ENCODE data around the gene CFAP74. TPM values are rescaled to one million over a fixed set of nuclear protein-coding genes. Genes with fewer than 3 reads are reported as not detected.

Gene CFAP74
- total and polyA plus RNA-seq, 2 of the 13 experiments (the other 11 are each of a cell fraction or from before 2014, with no cell fraction given), result 0.27 to 0.62 TPM

DNA sequence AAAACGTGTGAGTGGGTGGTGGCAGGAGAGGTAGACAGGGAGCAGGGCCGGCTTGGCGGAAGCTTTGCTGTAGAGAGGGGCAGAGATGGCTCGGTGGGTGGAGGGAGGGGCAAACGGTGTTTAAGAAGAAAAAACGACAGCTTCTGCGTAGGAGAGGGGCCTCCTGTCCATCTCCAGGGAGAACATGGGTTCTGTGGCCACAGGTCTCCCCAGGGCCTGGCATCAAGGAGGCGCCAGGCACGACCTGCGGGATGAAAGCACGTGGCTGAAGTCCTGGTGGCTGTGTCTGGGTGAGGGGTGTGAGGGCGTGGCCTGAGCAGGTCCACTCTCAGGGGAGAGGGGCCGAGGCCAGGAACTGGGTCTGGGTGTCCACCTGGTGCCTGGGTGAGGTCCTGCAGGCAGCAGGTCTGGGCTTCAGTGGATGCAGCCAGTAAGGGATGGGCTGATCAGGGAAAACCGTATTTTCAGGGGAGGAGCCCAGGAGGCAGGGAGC is 45.7 kb upstream of the CFAP74 start:
- WGBS (ENCODE audit: low lambda C conversion rate), result 4% methylated on average over 13 of the region's 14 CpGs
- Histone ChIP-seq H3K9ac (ENCODE audit: insufficient read depth, low read depth, low read length) (peak overlapping the region; percentile 91), H2AFZ (ENCODE audit: low read length) (no peak overlapping the region), H3K4me2 (ENCODE audit: low read depth, low read length) (peak overlapping the region; percentile 98), H4K20me1 (ENCODE audit: insufficient read depth, low read length) (0 out of 2 replicates have a peak, but pooled peaks cover 5% of the 10 kb centered on the region), H3K27me3 (ENCODE audit: control insufficient read depth in 1 of 2, insufficient read depth in 2 of 2, low read length in 2 of 2) (peaks cover 2 to 8% of the 10 kb centered on the region in 2 experiments; a peak in 1 of 5 replicates), H3K4me1 (ENCODE audit: insufficient read depth, low read length) (peaks cover 74% of the 10 kb centered on the region), H3K4me3 (replicated peaks in 1 of 3; ENCODE audit: insufficient read depth in 1 of 3, low read depth in 2 of 3, low read length in 3 of 3) (peak overlapping the region; percentile 76 to 78 (median 76)), H3K9me3 (ENCODE audit: low read length) (no peaks in the 10 kb centered on the region), H3K27ac (ENCODE audit: extremely low read length, insufficient read depth, low read length) (peak overlapping the region; percentile 99), H3K36me3 (replicated peaks in 1 of 2; ENCODE audit: control insufficient read depth in 1 of 2, insufficient read depth in 2 of 2, low read length in 2 of 2) (no peaks in the 10 kb centered on the region), H3K79me2 (ENCODE audit: insufficient read depth, low read length) (peaks cover 3% of the 10 kb centered on the region)
- intact Hi-C loops (cut with micrococcal nuclease; ENCODE audit: unreplicated experiment), result loop anchor here (1.0 to 5.0 kb wide), 2 partner anchors 87 to 140 kb away; no protein-coding TSS in a partner anchor
- ChIA-PET POLR2A (interaction anchor here (1.0 to 1.1 kb wide), 2 partner anchors 12 to 106 kb away, joined by 3 read pairs; no protein-coding TSS in a partner anchor), CTCF (ENCODE audit: low intra/inter-chr PET ratio, low total read pairs) (no interaction called here)
- peak; percentile 68 for ATAC-seq
- peak; percentile 87 for DNase-seq (ENCODE audit: low spot score)
- peak; percentile 64 for FAIRE-seq
- BruUV-seq (replicated peaks), result TSS peak; percentile 81
- in situ Hi-C loops (cut with HindIII; ENCODE audit: extremely low pct_ligation_motif_present, low pct_unique_long_range_greater_than_20kb), result loop anchor here (5.0 kb wide), 1 partner anchor 87 kb away; no protein-coding TSS in a partner anchor
- TF ChIP-seq ZMAT3 (CRISPR knock-in tag; conservative IDR thresholded peaks at IDR 0.05) (peak; percentile 84; the same call in 1 of the 2 replicates), ZIK1 (CRISPR knock-in tag; IDR thresholded peaks at IDR 0.05; ENCODE audit: borderline replicate concordance, low read depth) (peak; percentile 43; the same call in 1 of the 2 replicates), MTA1 (CRISPR knock-in tag; IDR thresholded peaks at IDR 0.05; ENCODE audit: borderline replicate concordance) (no peak), ZNF296 (CRISPR knock-in tag; conservative IDR thresholded peaks at IDR 0.05) (peak; percentile 61; the same call in 1 of the 2 replicates), HMGA1 (CRISPR knock-in tag; conservative IDR thresholded peaks at IDR 0.05) (no peak), ZC3H4 (CRISPR knock-in tag; IDR thresholded peaks at IDR 0.05; ENCODE audit: borderline replicate concordance) (peak; percentile 78; the same call in 1 of the 2 replicates), MAFF (IDR thresholded peaks at IDR 0.05; ENCODE audit: low read depth, low read length) (no peak), SALL2 (CRISPR knock-in tag; IDR thresholded peaks at IDR 0.05) (no peak), ZNF225 (CRISPR knock-in tag; IDR thresholded peaks at IDR 0.05) (peak; percentile 48; the same call in 1 of the 2 replicates), FOXO1 (CRISPR knock-in tag; IDR thresholded peaks at IDR 0.05) (0 out of 2 replicates have a peak, but pooled peaks have one; percentile 35), SNAI1 (CRISPR knock-in tag; IDR thresholded peaks at IDR 0.05; ENCODE audit: borderline replicate concordance) (0 out of 2 replicates have a peak, but pooled peaks have one; percentile 25), TBL1XR1 (IDR thresholded peaks at IDR 0.05; ENCODE audit: borderline replicate concordance, low read length, partially characterized antibody) (no peak)
- TF ChIP-seq, protein P1, sequence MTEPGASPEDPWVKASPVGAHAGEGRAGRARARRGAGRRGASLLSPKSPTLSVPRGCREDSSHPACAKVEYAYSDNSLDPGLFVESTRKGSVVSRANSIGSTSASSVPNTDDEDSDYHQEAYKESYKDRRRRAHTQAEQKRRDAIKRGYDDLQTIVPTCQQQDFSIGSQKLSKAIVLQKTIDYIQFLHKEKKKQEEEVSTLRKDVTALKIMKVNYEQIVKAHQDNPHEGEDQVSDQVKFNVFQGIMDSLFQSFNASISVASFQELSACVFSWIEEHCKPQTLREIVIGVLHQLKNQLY (CRISPR knock-in tag; IDR thresholded peaks at IDR 0.05), result peak; percentile 52; the same call in 1 of the 2 replicates
- TF ChIP-seq, protein P2, sequence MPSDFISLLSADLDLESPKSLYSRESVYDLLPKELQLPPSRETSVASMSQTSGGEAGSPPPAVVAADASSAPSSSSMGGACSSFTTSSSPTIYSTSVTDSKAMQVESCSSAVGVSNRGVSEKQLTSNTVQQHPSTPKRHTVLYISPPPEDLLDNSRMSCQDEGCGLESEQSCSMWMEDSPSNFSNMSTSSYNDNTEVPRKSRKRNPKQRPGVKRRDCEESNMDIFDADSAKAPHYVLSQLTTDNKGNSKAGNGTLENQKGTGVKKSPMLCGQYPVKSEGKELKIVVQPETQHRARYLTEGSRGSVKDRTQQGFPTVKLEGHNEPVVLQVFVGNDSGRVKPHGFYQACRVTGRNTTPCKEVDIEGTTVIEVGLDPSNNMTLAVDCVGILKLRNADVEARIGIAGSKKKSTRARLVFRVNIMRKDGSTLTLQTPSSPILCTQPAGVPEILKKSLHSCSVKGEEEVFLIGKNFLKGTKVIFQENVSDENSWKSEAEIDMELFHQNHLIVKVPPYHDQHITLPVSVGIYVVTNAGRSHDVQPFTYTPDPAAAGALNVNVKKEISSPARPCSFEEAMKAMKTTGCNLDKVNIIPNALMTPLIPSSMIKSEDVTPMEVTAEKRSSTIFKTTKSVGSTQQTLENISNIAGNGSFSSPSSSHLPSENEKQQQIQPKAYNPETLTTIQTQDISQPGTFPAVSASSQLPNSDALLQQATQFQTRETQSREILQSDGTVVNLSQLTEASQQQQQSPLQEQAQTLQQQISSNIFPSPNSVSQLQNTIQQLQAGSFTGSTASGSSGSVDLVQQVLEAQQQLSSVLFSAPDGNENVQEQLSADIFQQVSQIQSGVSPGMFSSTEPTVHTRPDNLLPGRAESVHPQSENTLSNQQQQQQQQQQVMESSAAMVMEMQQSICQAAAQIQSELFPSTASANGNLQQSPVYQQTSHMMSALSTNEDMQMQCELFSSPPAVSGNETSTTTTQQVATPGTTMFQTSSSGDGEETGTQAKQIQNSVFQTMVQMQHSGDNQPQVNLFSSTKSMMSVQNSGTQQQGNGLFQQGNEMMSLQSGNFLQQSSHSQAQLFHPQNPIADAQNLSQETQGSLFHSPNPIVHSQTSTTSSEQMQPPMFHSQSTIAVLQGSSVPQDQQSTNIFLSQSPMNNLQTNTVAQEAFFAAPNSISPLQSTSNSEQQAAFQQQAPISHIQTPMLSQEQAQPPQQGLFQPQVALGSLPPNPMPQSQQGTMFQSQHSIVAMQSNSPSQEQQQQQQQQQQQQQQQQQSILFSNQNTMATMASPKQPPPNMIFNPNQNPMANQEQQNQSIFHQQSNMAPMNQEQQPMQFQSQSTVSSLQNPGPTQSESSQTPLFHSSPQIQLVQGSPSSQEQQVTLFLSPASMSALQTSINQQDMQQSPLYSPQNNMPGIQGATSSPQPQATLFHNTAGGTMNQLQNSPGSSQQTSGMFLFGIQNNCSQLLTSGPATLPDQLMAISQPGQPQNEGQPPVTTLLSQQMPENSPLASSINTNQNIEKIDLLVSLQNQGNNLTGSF (CRISPR knock-in tag; IDR thresholded peaks at IDR 0.05), result peak; percentile 87; the same call in 1 of the 2 replicates
- TF ChIP-seq, protein P3, sequence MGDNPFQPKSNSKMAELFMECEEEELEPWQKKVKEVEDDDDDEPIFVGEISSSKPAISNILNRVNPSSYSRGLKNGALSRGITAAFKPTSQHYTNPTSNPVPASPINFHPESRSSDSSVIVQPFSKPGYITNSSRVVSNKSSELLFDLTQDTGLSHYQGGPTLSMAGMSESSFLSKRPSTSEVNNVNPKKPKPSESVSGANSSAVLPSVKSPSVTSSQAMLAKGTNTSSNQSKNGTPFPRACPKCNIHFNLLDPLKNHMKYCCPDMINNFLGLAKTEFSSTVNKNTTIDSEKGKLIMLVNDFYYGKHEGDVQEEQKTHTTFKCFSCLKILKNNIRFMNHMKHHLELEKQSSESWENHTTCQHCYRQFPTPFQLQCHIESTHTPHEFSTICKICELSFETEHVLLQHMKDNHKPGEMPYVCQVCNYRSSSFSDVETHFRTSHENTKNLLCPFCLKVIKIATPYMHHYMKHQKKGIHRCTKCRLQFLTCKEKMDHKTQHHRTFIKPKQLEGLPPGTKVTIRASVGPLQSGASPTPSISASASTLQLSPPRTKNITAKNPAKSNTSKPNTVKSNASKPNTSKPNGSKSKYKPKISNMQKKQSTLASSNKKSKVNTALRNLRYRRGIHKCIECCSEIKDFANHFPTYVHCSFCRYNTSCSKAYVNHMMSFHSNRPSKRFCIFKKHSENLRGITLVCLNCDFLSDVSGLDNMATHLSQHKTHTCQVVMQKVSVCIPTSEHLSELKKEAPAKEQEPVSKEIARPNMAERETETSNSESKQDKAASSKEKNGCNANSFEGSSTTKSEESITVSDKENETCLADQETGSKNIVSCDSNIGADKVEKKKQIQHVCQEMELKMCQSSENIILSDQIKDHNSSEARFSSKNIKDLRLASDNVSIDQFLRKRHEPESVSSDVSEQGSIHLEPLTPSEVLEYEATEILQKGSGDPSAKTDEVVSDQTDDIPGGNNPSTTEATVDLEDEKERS (CRISPR knock-in tag; IDR thresholded peaks at IDR 0.05), result peak; percentile 96

Measured in HepG2 (cell line).